ENCODE results near the gene NFATC3.

GRCh38 chr16:68194251-68194650, 109.1 kb downstream of the NFATC3 start:
- no peak for TF ChIP-seq CTCF (IDR thresholded peaks at IDR 0.05; ENCODE audit: insufficient read depth, low read length)
- TF ChIP-seq POLR2AphosphoS5 (IDR thresholded peaks at IDR 0.05; ENCODE audit: low read depth): no peak
- no peak for TF ChIP-seq GABPA (IDR thresholded peaks at IDR 0.05; ENCODE audit: low read depth)
- TF ChIP-seq REST (IDR thresholded peaks at IDR 0.05; ENCODE audit: insufficient replicate concordance, low read depth): no peak

Measured in HL-60 (cell line).